Smooth muscle cell (in vitro differentiated cells): ENCODE results near the gene FGF4. TPM values are rescaled to one million over a fixed set of nuclear protein-coding genes. Genes with fewer than 3 reads are reported as not detected.

ENCODE experiments used
- DNase-seq: peaks from one replicate; lab custom pipeline; 2025; ENCODE audit not compliant: unreplicated experiment; lab: John Stamatoyannopoulos, UW
- H2AFZ ChIP-seq: fragments of 200-600 bp; sonication (generic); 2 replicates; pipeline ENCODE4 v1.6.0; 2016; ENCODE audit warnings: antibody characterized with exemption, low read depth, mild to moderate bottlenecking
- H3F3A ChIP-seq: fragments of 200-600 bp; sonication (generic); 2 replicates; pipeline ENCODE4 v1.6.0; 2017; ENCODE audit warnings: antibody characterized with exemption, low read depth
- H3K27ac ChIP-seq: fragments of 200-600 bp; sonication (generic); 2 replicates; pipeline ENCODE4 v1.5.1; 2016; ENCODE audit warnings: low read depth, mild to moderate bottlenecking
- H3K27me3 ChIP-seq: fragments of 200-600 bp; sonication (generic); 2 replicates; pipeline ENCODE4 v1.6.1; 2016; ENCODE audit warnings: low read depth, mild to moderate bottlenecking
- H3K36me3 ChIP-seq: fragments of 200-600 bp; sonication (generic); 2 replicates; pipeline ENCODE4 v1.5.1; 2016; ENCODE audit warnings: low read depth
- H3K4me1 ChIP-seq: fragments of 200-600 bp; sonication (generic); 2 replicates; pipeline ENCODE4 v1.5.1; 2016; ENCODE audit warnings: low read depth
- H3K4me2 ChIP-seq: fragments of 200-600 bp; sonication (generic); 2 replicates; pipeline ENCODE4 v1.6.0; 2016; ENCODE audit warnings: mild to moderate bottlenecking
- H3K4me3 ChIP-seq: fragments of 200-600 bp; sonication (generic); 2 replicates; pipeline ENCODE4 v1.5.1; 2016; ENCODE audit warnings: mild to moderate bottlenecking
- H3K79me2 ChIP-seq: fragments of 200-600 bp; sonication (generic); 2 replicates; pipeline ENCODE4 v1.6.0; 2016; ENCODE audit warnings: low read depth, mild to moderate bottlenecking
- H3K9ac ChIP-seq: fragments of 200-600 bp; sonication (generic); 2 replicates; pipeline ENCODE4 v1.6.0; 2016; ENCODE audit warnings: low read depth
- H3K9me3 ChIP-seq: fragments of 200-600 bp; sonication (generic); replicated peaks from 2 replicates; pipeline ENCODE4 v1.5.1; 2016; ENCODE audit warnings: low read depth
- H4K20me1 ChIP-seq: fragments of 200-600 bp; sonication (generic); 2 replicates; pipeline ENCODE4 v1.6.0; 2016; ENCODE audit warnings: low read depth
- CTCF ChIP-seq: fragments of 200-600 bp; sonication (generic); IDR thresholded peaks from 2 replicates; pipeline ENCODE4 v1.5.1; 2017; ENCODE audit warnings: borderline replicate concordance, mild to moderate bottlenecking, antibody characterized with exemption; ENCODE audit not compliant: insufficient read depth, poor library complexity, severe bottlenecking
- WGBS: methylation state at CpG from one replicate; pipeline ENCODE4 v1.1.7; 2016; ENCODE audit warnings: low lambda C conversion rate; 5-methylcytosine and 5-hydroxymethylcytosine counted together
- polyA plus RNA-seq: library from polyadenylated mRNA; unstranded; fragments of >200 nt; fragmentation: Nextera tagmentation; extraction: Ambion mirVana; gene quantifications from 2 replicates; pipeline ENCODE4 v1.2.1, GENCODE V29; 2016
- total RNA-seq: library from RNA; depleted of rRNA; stranded (reverse); fragments of >200 nt; gene quantifications from 2 replicates; pipeline ENCODE4 v1.2.3, GENCODE V29; 2014

The FGF4 gene
- total RNA-seq (not detected in 2 replicates), polyA plus RNA-seq (not detected in 2 replicates)

GRCh38 chr11:69775163-69775755 lies at the start of gene FGF4:
Gene FGF4 (minus strand): TSS chr11:69775341. CDS start chr11:69775084, 257 bp downstream.
- no peaks in the 10 kb centered on the region for H4K20me1 ChIP-seq
- no peak within 1 kb of the TSS for H3K9ac ChIP-seq
- 7% methylated on average over 54 of the region's 66 CpGs for WGBS
- peaks cover 81% of the 10 kb centered on the region for H3K27me3 ChIP-seq
- no peak within 1 kb of the TSS for H3K27ac ChIP-seq
- no peaks in the 10 kb centered on the region for H3F3A ChIP-seq
- H2AFZ ChIP-seq: no peak within 1 kb of the TSS
- no peak for TF ChIP-seq CTCF
- H3K9me3 ChIP-seq: no peaks in the 10 kb centered on the region
- peak within 1 kb of the TSS; percentile 21 for H3K4me3 ChIP-seq
- H3K4me2 ChIP-seq: peak within 1 kb of the TSS; percentile 65
- no peaks in the 10 kb centered on the region for H3K79me2 ChIP-seq
- no peak for DNase-seq
- no peaks in the 10 kb centered on the region for H3K36me3 ChIP-seq
- peaks cover 16% of the 10 kb centered on the region for H3K4me1 ChIP-seq

DNA sequence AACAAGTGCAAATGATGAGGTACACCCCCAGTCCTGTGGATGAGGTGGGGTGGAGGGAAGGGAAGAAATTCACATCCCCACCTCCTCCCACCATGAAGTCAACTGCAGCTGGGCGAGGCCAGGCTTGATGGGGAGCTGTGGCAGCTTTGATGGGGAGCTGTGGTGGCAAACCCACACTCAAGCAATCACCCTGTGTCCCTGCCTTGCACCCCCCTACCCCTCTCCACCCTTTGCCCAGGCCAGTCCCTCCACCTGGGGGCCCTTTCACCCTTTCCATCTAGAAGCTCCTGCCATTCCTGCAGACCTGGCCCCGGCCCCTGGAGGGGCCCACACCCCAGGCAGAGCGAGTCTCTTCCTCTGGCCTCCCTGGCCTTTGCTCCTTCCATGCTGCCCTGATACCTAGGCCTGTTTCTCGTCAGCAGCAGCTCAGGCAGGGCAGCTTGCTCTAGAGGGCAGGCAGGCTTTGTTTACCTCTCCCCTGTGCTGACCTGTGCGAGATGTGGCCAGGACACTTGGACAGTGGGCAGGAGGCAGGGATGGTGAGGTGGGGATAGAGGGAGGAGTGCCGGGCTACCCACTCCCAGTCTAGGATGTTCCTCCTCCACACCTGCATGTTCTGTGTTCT lies 48.6 kb upstream of the FGF4 start:
- H3K4me1 ChIP-seq: peaks cover 9% of the 10 kb centered on the region
- no peak overlapping the region for H3K9ac ChIP-seq
- H3K27ac ChIP-seq: no peak overlapping the region
- no peak overlapping the region for H2AFZ ChIP-seq
- H4K20me1 ChIP-seq: no peaks in the 10 kb centered on the region
- H3K36me3 ChIP-seq: no peaks in the 10 kb centered on the region
- no peak overlapping the region for H3K4me2 ChIP-seq
- H3K27me3 ChIP-seq: peaks cover 50% of the 10 kb centered on the region
- no peaks in the 10 kb centered on the region for H3K79me2 ChIP-seq
- no peak overlapping the region for H3K4me3 ChIP-seq
- no peak for DNase-seq
- H3K9me3 ChIP-seq: no peaks in the 10 kb centered on the region
- no peak for TF ChIP-seq CTCF
- no peaks in the 10 kb centered on the region for H3F3A ChIP-seq
- 85% methylated on average over 6 of the region's 6 CpGs for WGBS

DNA sequence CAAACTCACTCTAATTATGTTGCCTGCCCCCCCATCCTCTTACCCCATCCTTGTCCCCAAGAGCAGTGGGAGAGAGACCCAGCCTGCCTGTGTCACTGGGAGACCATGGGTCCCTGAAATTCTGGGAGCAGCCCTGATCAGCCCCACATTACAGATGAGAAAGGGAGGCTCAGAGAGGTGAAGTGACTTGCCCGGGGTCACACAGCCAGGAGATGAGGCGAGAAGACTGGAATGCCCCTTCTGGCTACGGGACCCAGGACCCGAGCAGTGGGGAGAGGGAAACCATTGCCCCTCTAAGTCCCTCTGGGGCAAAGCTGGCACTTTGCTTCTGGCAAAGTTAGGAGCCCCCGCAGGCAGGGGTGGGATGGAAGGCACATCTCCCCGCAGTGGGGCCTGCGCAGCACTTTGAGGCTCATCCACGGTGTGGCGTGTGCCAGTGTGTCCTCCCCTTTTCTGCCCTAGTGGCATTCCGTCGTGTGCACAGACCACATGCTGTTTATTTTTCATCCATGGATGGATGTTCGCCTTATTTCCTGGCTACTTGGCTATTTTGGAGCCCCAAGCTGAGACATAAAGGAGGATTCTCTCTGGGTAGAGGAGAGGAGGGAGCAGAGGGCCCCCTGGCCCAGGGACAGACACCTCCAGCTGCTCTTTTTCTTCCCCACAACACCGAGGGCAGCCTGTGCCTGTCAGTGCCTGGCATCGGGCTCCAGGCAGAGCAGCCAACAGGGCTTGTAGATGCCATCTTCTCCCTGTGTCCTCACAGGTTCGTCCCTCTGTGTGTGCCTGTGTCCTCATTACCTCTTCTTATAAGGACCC lies 47.7 kb upstream of the FGF4 start:
- no peak for DNase-seq
- 89% methylated on average over 15 of the region's 15 CpGs for WGBS
- peaks cover 59% of the 10 kb centered on the region for H3K27me3 ChIP-seq

More for the DNA sequence above, 47.7 kb upstream of the FGF4 start:
- Histone ChIP-seq H3K79me2 (no peaks in the 10 kb centered on the region), H4K20me1 (no peaks in the 10 kb centered on the region), H2AFZ (no peak overlapping the region), H3K4me2 (no peak overlapping the region), H3K9ac (no peak overlapping the region), H3K4me3 (no peak overlapping the region), H3K9me3 (no peaks in the 10 kb centered on the region), H3K4me1 (peaks cover 8% of the 10 kb centered on the region), H3F3A (no peaks in the 10 kb centered on the region), H3K36me3 (no peaks in the 10 kb centered on the region), H3K27ac (no peak overlapping the region)
- TF ChIP-seq CTCF: no peak
